ENCODE measurements around the gene CDA.
"Not testable (repeated sequence)": the region's sequence is repeated elsewhere in the genome, so short reads cannot be mapped to it uniquely, and the experiment has no call there.

The CDA gene

GRCh38 chr1:20587661-20588053 is 1.2 kb upstream of the CDA start:
- no peak for DNase-seq

DNA sequence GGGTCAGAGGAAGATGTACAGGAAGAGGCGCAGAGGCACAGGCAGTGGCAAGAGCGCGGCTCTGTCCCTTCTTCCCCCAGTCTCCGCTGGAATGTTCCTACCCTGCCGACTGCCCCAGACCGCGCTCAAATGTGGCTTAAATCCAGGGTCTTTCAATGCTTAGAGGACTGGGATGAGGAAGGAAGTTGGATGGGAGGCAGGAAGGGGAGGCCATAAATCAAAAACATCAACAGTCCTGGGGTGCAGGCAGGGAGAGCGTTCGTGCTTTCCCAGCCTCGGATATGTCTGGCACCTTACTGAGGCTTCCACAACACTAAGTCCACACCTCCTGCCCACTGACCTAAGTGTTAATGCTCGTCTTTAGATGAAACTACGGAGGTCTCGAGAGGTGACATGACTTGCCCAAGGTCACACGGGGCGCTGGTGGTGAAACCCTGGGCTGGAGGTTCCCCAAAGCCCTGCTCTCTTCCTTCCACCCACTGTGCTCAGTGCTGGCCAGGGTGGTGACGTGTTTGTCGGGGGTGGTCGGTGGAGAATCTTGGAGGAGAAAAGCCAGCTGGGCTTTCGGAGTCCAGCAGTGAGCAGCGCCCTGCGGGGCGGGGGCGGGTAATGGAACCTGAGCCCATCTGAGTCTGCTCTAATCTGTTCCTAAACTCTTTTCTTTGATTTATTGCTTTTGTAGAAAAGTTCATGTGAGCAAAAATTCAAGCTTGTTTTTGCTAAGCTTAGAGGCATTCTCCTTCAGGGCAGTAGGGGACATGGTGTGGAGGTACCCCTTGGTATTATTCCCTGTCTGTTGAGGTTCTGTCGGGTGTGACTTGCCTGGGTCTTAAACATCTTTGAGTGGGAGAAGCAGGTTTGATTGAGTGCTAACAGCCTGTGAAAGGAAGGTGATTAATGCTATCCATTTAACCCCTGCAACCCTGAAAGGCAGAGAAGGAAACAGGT is 708 bp downstream of the CDA start:
- DNase-seq, result no peak

DNA sequence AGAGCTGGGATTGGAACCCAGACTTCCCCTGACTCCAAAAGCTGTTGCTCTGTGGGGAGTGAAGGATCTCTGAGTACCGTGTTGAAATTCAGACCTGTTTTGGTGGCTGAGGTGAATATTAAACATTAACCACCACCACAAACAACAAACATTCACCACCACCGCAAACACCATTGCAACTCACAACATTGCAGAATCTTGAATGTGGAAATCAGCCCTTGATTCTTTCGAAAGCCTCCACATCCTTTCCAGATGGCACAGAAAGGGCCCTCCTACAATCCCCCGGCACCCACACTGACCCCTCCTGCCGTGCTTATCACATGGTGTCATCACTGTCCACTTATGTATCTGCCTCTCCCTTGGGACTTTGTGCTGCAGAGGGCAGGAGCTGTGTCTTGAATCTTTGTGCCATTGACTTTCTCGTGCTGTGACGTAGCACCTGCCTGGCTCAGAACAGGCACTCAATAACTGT is 1.4 kb downstream of the CDA start:
- DNase-seq, result no peak

GRCh38 chr1:20593756-20594155 is 4.9 kb downstream of the CDA start:
- no peak for DNase-seq

DNA sequence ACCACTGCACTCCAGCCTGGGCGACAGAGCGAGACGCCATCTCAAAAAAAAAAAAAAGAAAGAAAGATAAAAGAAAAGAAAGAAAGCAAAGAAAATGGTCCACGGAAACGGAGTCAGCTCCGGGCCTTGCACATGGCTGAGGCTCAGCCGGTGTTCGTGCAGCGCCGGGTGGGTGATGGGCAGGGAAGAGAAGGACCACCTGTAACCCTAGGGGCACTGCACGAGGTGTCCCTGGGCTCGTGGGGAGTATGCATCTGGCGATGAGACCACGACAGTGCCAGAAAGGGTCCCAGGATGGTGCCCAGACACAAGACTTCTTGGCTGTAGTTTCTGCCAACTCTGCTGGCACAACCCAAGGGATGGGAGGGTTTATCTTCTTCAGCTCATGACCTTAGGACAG is 5.8 kb downstream of the CDA start:
- no peak for DNase-seq

DNA sequence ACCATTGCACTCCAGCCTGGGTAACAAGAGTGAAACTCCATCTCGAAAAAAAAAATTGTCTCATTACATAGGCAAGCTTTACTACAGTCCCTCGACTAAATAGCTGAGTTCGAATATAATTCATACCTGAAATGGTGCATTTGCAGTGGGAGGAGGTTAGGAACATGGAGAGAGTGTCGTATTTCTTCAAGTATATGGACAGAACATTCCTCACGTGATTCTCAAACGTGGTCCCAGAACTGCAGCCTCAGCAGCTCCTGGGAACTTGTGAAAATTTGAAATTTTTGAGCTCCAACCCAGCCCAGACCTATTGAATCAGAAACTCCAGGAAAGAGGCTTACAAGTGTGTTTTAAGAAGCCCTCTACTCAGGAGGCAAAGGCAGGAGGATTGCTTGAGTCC is 7.2 kb downstream of the CDA start:
- DNase-seq, result no peak

- no peak for DNase-seq
These were observed 8.8 kb downstream of the CDA start for GRCh38 chr1:20597650-20598049.

DNA sequence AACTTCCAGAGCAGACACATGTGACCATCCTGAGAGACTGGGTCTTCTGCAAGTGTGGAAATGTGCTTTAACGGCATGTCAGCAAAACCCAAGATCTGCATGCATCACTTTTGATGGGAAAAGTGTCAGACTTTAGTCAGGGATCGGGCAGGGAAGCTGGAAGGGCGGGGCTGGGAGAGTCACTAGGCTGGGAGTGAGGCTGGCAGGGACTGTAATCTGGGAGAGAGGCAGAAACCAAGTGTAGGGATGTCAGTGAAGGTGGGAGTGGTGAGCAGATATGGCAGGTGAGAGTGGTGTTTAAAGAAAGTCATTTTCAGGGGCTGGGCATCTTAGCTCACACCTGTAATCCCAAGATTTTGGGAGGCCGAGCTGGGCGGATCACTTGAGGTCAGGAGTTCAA is 11.3 kb downstream of the CDA start:
- no peak for DNase-seq

DNA sequence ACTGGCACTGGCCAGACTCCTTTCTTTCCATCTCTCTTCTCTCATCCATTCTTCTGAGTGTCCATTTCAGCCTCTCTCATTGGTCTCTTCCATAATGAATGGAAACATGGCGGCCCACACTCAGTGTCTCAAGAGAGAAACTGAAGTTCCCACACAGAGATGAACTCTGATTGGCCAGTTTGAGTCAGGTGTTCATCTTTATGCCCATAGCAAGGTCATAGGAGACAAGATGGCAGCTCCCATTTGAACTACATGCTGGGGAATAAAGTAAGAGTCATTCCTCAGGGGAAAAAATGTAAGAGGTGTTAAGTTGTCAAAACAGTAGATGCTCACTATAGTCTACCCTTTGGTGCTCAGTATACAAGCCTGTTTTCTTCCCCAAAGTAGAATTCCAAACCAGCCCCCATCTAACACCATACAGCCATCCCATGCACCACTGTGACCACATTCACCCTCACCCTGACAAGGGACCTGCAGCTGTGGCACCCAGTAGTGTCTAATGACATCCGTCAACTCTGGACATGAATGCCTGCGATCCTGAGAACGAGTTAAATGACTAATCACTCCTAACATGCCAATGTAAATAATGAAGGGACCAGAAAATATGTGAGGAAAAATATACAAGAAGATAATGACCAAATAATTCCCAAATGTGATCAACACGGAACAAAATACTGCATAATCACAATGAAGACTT is 12.4 kb downstream of the CDA start:
- no peak for DNase-seq

GRCh38 chr1:20602851-20603450 is 14.1 kb downstream of the CDA start:
- no peak for DNase-seq

GRCh38 chr1:20603504-20604464 is 14.9 kb downstream of the CDA start:
- DNase-seq, result no peak

DNA sequence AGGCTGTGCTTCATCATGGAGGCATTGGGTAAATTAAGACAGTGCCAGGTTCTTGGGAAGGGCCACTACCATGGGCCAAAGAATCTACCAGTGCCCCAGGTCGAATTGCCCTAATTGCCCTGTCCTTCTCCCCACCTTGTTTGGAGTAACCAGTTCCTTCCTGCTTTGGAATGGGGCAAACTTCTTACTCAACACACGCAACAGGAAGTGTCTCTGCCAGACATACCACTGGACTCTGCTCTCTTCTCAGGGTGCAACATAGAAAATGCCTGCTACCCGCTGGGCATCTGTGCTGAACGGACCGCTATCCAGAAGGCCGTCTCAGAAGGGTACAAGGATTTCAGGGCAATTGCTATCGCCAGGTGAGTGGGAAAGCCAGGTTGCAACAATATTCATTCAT is 15.8 kb downstream of the CDA start:
- no peak for DNase-seq

GRCh38 chr1:20606801-20607570 is 18.1 kb downstream of the CDA start:
- DNase-seq, result not testable (repeated sequence)

DNA sequence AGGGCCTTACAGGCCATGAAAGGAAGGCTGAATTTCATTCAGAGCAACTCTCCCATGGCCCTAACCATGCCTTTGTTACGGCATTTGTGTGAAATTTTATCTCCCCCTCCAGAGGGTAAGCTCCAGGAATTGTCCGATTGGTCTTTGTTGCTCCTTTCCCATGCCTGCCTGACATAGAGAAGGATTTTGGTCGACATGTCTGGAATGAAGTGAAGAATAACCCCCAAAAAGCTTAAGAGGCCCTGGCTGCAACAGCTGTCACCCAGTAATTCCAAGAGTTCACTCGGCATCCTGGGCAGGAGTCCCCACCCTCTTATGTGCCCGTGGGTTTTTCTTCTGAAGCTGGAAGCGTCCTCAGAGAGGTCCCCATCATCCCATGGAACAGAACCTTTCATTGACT is 20.6 kb downstream of the CDA start:
- DNase-seq, result no peak

GRCh38 chr1:20610970-20611369 is 22.1 kb downstream of the CDA start:
- no peak for DNase-seq

GRCh38 chr1:20611652-20612051 is 22.8 kb downstream of the CDA start:
- DNase-seq, result no peak

DNA sequence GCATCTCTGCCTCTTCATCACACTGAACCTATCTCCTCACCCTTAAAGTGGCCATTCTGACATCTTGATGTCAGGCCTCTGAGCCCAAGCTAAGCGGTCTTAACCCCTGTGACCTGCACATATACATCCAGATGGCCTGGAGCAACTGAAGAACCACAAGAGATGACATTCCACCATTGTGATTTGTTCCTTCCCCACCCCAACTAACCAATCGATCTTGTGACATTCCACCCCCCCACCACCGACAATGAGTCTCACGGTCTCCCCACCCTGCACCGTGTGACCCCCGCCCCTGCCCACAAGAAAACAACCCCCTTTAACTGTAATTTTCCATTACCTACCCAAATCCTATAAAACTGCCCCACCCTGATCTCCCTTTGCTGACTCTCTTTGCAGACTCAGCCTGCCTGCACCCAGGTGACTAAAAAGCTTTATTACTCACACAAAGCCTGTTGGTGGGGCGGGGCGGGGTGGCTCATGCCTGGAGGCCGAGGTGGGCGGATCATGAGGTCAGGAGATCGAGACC is 23.4 kb downstream of the CDA start:
- DNase-seq, result no peak

DNA sequence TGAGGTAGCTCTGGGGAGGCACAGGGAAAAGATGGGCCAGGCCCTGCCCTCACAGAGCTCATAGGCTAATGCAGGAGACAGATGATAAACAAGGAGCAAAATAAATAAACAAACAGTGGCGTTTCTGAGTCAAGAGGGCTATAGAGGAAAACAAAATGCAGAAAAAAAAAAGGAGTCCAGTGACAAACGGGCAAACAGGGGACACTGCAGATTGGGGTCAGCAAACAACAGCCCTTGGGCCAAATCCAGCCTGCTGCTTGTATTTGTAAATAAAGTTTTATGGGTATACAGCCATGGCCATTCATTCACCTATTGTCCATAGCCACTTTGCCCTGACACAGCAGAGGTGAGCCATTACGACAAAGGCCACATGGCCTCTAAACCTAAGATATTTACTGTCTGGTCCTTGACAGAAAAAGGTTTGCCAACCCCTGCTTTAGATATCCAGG is 25.3 kb downstream of the CDA start:
- DNase-seq, result no peak

DNA sequence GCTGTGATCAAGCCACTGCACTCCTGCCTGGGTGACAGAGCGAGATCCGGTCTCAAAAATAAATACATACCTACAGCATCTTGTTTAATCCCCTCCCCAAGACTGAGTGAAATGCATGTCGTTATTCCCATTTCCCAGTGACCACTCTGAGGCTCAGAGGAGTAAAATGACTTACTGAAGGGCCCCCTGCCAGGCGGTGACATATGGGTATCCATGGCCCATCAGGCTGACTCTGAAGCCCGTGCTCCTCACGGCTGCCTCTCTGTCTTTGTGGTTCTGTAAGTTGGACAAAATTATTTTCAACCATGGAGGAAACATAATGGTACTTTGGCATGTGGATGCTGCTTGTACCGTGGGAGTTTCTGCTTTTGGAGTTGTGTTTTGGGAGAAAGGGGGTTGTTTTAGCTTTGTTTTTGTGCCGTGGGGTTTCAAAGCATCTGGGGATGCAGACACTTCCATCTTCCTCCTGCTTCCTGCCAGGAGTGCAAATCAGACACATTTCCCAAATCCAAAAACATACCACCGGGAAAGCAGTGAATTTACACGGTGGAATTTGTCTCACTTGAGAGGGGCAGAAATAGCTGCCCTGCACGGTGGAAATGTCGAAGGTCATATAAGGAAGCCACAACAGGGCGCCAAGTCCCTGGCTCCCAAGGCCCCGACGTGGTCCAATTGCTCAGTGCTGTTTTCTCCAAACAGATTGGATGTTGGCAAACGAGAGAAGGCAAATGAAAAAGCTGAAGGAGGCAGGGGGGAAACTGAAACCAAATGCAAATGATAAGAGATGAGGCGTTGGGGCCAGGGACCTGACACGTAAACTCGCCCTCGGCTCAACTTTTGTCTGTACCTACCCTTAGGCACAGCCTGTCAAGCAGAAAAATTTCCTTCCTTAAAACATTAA is 27.3 kb downstream of the CDA start:
- no peak for DNase-seq

DNA sequence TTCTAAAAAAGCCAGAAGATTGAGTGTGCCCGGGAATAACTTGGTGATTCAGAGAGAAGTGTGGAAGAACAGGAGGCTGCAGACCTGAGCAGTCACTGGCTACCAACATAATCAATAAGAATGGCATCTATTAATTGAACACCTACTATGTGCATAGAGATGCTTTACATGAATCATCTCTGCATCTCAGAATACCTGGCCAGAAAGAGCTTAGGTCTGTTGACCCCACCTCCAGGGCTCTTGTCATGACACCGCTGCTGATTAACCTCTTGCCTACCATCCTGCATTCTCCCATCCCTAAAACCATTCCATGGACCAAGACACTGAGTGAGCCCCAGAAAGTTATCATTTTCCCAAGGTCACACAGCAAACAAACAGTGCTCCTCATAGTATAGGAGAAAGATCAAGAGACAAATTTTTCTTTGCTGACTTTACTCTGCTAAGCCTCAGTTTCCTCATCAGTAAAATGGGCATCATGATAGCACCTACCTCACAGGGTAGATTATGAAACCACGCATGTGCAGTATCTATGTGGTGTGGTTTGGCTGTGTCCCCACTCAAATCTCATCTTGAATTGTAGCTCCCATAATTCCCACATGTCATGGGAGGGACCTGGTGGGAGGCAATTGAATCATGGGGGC is 28.1 kb downstream of the CDA start:
- no peak for DNase-seq
